Putamen (tissue), 1 donor: ENCODE data around the gene MTCH2.
"Not testable (repeated sequence)": the region's sequence is repeated elsewhere in the genome, so short reads cannot be mapped to it uniquely, and the experiment has no call there.

Source experiments
- DNase-seq: peaks from one replicate; pipeline ENCODE4 v3.0.0-alpha.2; 2016; ENCODE audit warnings: low spot score

The MTCH2 gene

DNA sequence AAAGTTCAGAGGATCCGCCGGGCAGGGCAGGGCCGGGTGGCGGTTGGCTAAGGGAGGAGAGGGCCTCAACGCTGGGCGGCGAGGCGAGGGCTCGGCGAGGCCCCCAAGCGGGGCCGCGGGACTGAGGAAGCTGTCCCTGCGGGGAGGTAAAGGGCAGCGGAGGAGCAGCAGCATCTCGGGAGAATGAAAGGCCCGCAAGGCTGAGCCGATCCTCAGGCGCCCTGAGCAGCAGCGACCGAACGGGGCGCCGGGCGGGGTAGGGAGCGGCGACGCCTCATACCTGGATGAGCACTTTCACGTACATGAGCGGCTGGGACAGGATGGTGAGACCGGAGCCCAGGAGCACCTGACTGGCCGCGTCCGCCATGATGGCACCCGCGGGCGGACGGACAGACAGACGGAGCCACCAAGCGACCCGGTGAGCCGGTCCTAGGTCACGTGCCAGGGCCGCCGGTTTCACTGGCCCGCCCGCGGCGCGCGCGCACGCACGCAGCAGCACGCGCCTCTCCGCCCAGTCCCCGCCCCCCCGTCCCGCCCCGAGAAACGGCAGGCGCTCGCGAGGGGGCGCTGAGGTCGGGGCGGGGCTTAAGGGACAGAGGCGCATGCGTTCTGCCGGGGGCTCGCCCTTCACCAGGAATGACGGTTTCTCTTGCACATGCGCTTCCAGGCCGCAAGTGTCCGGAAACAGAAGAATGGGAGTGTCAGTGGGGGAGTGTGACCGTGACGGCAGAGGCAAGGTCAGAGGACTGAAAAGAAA, at the start of gene MTCH2:
Gene MTCH2 (minus strand): TSS at position 461 of the 757 bp plus-strand sequence. CDS start 94 bp downstream, at position 367.
- DNase-seq = peak; percentile 97

DNA sequence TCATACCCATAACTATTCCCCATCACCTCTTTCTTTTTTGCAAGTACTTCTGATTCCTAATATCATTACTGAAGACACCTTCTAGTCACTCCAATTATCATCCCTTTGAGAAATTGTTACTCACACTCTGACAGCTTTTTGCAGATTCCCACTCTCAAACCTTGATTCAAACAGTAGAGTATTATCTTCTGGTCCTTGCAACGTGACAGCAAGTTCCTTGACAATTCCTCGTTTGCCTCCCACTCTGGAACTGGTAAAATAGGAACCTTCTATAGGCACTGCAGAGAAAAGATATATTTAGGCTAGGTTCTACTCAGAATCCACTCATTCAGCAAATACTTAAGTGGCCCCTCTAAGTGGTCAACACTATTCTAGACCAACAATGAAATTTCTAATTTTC, 49.6 kb upstream of the MTCH2 start:
- peak; percentile 79 for DNase-seq

DNA sequence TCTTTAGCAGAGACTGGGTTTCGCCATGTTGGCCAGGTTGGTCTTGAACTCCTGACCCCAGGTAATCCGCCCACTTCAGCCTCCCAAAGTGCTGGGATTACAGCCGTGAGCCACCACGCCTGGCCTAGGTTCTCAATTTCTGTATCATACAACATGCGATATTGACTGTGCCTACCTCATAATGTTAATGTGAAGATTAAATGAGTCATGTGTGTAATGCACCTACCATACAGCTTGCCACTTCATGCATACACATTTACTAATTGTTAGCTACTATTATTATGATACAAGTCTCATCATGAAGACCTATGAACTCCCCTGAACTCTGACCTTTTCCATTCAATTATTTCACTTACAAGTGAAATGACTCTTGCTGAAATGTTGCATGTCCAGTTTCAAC, 47.1 kb upstream of the MTCH2 start:
- DNase-seq = no peak

DNA sequence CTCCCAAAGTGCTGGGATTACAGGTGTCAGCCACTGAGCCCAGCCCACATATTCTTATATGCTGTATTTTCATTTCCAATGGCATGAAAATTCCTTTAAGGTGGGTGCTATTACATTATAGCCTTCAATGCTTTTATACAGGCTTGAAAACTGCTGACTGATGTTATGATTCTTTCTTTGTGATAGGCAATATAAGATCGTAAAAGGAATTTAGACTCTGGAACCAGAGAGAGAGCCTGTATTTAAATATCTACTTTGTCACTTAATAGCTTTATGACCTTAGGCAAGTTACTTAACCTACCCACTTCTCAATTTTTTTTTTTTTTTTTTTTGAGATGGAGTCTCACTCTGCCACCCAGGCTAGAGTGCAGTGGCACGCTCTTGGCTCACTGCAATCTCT, 46.6 kb upstream of the MTCH2 start:
- DNase-seq = no peak

DNA sequence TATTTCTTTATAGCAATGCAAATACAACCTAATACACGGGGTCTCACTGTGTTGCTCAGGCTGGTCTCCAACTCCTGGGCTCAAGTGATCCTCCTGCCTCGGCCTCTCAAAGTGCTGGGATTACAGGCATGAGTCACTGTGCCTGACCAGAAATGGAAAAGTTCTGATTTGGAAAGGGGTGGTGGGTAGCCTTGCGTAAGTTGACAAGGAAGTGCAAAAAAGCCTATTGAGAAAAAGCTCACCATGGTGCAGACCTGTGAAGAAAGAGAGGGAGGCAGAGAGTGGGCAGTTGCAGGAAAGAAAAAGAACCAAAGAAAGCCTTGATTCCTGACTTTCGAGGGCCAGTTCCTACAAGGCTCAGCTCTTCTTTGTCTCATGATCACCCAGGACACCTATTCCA, 45.8 kb upstream of the MTCH2 start:
- DNase-seq = no peak

DNA sequence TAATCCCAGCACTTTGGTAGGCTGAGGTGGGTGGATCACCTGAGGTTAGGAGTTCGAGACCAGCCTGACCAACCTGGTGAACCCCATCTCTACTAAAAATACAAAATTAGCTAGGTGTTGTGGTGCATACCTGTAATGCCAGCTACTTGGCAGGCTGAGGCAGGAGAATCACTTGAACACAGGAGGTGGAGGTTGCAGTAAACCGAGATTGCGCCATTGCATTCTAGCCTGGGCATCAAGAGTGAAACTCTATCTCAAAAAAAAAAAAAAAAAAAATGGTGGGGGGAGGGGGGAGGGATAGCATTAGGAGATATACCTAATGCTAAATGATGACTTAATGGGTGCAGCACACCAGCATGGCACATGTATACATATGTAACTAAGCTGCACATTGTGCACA, 44.3 kb upstream of the MTCH2 start:
- DNase-seq = not testable (repeated sequence)

DNA sequence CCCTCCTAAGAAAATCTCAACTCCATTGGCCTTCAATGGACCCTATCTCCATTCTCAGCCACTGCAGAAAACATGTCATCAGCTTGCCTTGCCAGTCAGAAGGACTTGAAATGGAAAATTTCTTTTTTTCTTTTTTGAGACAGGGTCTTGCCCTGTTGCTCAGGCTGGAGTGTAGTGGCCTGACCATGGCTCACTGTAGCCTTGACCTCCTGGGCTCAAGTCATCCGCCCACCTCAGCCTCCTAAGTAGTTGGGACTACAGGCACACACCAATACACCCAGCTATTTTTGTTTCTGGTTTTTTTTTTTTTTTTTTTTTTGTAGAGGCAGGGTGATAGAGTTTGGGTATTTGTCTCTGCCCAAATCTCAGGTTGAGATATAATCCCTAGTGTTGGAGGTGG, 43.8 kb upstream of the MTCH2 start:
- DNase-seq = no peak

DNA sequence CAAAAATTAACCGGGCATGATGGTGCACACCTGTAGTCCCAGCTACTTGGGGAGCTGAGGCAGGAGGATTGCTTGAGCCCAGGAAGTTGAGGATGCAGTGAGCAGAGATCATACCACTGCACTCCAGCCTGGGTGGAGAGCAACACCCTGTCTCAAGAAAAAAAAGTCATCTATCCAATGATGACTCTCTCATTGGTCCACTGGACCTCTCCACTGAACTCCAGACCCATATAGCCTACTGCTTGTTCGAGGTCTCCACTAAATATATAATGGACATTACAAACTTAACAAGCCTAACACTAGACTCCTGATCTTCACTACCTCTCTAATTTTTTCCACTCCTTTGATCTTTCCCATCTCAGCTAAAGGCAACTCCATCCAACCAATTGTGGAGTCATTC, 33.5 kb upstream of the MTCH2 start:
- DNase-seq = no peak

DNA sequence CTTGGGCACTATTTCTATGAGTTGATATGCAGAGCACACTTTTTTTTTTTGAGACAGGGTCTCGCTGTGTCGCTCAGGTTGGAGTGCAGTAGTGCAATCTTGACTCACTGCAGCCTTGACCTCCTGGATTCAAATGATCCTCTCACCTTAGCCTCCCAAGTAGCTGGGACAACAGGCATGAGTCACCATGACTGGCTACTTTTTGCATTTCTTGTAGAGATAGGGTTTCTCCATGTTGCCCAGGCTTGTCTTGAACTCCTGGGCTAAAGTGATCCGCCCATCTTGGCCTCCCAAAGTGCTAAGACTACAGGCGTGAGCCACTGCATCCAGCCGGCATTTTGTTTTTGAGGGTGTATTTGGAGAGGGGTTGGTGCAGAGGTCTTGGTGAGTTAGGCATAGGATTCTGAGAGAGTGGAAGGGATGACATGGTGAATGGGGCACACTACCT, 29.9 kb upstream of the MTCH2 start:
- DNase-seq = no peak

DNA sequence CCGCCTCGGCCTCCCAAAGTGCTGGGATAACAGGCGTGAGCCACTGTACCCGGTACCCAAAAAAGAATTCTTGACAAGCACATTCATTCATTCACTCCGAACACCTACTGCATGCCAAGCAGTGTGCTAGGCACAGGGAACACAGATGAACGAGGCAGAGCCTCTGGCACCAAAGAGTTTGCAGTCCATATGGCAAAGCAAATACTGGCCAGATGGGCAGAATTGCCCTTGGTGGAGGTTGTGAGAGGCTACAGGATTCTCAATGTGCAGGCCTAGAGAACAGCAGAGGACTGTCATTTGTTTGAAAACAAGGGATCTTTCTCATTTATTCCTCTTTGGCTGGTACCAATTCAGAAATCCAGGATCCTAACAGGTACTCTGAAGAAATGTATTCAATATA, 27.5 kb upstream of the MTCH2 start:
- DNase-seq = no peak

DNA sequence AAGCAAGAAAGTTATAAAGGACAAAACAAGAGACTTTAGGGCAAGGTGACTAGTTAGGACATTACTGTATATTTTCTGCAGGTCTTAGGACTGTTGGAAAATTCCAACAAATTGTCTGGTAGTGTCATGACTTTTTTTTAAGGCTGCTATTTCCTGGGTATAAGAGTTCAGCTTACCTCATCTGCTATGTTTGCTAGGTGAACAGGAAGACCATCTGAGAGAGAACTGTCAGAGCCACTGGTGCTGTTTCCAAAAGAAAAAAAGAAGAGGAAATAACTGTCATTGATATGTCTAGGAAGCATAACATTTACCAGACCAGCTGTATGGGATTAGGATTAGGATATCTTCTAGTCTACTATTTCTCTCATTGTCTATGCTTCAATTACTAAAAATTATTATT, 26.3 kb upstream of the MTCH2 start:
- DNase-seq = no peak

DNA sequence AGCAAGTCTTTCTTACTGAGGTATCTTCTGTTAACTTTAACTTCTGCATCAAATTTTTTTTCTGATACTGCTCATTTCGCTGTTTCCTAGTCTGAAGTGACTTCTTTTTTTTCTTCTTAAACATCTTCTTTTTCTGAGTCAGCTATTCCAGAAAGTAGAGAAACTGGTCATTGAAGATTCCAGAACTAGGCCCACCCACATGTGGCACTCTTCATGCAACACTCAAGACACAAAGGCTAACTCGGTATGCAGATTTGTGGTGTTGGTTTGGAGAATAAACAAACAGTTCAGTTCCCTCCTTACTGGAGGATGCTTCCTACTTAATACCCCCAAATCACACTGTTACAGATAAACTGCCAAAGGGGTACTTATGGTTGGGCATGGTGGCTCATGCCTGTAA, 25.2 kb upstream of the MTCH2 start:
- DNase-seq = no peak

DNA sequence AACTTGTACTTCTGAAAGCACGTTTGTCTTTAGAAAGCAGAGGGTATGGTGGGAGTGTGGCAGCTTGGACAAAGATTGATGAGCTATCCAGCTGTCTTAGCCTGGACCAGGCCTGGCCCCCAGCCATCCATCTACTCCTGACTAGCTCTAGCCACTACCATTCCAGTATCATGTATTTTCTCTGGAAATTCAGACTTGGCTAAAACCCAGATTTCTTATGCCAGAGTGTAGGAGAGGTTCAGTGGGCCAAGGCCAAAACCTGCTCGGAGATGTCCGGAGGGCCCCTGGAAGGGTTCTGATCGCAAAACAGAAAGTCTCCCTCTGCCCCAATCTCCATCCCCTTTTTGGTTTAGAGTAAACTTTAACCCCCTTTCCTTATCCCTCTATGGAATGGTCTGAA, 24.8 kb upstream of the MTCH2 start:
- no peak for DNase-seq

DNA sequence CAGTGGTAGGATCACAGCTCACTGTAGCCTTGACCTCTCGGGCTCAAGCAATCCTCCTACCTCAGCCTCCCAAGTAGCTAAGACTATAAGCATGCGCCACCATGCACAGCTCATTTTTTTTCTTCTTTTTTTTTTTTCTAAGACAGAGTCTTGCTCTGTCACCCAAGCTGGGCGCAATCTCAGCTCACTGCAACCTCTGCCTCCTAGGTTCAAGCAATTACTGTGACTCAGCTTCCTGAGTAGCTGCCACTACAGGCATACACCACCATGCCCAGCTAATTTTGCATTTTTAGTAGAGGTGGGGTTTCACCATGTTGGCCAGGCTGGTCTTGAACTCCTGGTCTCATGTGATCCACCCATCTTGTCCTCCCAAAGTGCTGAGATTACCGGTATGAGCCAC, 22.6 kb upstream of the MTCH2 start:
- not testable (repeated sequence) for DNase-seq

DNA sequence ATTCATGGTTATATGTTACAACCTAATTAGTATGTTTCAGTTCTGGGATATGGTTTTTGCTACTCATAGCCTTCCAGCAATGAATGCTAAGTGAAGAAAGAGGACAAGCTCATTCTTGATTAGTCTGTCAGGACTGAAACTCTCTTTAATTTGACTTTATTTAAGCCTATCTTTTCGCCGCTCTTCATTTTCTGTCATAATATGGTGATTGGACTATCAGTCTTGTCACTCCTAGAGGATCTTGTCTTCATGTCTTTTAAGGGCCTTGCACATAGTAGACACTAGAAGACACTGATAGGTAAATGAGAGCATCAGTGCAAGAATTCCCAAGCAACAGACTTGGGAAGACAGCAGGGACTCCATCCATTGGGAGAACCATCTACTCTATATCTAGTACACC, 18.9 kb upstream of the MTCH2 start:
- DNase-seq = no peak

DNA sequence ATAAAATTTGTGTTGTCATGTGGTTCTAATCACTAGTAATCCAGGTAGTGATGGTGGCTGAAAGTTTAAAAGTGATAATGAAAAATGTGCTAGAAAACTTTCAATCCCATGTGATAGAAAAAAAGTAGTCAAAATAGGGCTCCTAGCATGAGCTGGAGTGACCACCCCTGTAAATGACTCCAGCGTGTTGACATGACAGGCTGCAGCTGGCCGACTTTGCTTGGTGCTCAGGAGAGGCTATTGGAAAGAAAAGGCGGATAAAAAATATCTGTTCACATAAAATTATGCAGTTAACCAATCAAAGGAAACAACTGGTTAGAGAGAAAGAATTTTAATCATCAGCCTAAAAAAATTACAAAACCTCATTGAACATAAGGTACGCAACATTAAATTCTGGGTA, 16.9 kb upstream of the MTCH2 start:
- no peak for DNase-seq

DNA sequence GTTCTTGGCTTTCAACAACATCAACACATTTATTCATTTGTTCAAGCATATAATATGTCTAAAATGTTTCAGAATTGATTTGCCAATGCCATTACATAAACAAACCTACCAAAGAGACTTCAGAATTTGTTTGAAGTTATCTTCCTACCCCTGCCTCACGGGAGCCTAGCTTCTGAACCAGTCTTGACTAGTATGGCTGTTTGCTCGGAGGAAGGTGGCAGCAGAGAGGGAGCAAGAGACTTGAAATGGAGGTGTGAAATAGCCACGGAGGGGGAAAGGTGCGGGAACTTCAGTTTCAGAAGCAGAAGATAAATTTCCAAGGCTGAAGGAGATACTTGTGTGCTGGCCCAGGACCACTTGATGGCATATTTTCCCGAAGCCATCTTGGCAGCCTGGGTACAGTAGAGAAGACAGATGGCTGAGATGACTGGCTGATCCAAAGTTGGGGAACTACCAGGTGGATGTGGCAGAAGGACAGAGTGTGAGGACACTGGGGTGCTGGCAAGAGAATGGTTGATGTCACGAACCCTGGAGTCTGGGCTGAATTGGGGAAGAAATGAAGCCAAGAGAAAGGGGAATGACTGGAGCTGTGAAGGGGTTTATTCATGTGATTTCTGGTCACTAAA, 14.0 kb upstream of the MTCH2 start:
- no peak for DNase-seq

DNA sequence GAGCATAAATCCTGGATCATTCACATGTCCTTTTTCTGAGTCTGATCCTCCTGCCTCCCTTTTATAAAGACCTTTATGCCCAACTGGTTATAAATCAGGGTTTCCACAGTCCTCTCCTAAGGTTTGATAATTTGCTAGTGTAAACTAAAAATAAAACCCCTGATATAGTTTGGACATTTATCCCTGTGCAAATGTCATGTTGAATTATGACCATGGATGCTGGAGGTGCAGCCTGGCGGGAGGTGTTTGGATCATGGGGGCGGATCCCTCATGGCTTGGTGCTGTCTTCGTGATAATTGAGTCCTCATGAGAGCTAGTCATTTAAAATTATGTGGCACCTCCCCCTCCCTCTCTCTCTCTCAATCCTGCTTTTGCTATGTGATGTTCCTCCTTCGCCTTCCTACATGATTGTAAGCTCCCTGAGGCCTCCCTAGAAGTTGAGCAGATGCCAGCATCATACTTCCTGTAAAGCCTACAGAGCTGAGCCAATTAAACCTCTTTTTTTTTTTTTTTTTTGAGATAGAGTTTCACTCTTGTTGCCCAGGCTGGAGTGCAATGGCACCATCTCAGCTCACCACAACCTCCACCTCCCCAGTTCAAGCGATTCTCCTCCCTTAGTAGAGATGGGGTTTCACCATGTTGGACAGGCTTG, 9.6 kb upstream of the MTCH2 start:
- no peak for DNase-seq

DNA sequence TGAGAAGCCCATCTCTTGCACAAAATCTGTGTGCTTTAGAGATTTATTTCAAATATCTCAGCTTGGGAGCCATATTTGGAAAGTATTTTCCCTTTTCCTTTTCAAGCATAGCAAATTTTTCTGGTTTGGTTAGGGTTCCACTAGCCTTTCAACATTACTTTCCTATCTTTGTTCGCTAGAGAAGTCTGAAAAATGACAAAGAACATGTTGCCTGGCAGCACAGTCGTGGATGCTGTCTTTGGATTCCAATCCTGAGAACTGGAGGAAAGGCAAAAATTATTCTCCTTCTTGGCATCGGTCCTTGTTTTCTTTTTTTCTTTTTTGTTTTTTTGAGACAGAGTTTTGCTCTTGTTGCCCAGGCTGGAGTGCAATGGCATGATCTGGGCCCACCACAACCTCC, 6.9 kb upstream of the MTCH2 start:
- DNase-seq = no peak

DNA sequence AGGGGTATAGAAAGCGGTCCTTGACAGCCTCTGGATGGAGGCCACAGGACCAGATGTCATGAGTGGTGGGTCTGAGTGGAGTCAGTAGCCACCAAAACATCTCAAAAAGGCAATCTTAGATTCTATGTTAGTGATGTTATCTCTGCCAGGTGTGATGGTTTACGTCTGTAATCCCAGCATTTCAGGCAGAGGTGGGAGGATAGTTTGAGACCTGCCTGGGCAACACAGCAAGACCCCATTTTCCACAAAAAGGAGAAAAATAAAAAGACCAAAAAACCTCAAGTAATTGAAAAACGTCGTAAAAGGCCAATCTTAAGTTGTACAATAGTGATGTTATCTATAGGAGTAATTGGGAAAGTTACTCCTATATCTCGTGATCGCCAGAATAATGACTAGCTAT, 3.7 kb upstream of the MTCH2 start:
- no peak for DNase-seq

DNA sequence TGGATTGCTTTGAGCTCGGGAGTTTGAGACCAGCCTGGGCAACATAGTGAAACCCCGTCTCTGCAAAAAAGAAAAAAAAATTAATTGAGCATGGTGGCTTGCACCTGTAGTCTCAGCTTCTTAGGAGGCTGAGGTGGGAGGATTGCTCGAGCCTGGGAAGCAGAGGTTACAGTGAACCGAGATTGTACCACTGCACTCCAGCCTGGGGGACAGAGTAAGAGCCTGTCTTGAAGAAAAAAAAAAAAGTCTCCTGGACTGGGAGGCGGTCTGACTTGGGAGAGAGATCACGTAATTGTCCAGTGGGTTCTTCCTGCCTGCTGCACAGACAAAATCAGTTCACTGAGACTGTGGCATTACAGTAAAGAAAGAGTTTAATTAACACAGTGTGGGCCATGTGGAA, 3.1 kb upstream of the MTCH2 start:
- DNase-seq = no peak

DNA sequence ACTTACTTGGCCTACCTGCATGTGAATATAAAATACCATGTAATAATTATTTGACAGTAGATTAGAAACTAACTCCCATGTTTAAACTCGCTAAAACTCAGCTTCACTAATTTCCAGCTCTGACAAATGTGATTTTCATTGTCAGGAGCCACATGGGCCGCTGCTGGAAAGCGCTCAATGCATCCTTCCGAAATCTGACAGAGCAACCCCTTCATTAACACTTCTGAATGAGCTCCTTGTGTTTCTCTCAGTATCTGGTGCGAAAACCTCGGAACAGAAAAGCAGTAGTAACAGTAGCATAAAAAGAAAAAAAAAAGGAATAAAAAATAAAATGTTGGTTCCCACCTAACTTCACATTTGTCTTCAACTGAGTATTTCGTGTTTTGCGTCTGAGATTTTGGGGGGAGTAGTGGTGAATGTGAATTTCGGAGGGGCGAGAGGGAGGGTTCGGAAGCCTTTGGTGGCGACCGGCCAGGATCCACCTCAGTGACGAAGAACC, 710 bp downstream of the MTCH2 start:
- DNase-seq = peak; percentile 68

DNA sequence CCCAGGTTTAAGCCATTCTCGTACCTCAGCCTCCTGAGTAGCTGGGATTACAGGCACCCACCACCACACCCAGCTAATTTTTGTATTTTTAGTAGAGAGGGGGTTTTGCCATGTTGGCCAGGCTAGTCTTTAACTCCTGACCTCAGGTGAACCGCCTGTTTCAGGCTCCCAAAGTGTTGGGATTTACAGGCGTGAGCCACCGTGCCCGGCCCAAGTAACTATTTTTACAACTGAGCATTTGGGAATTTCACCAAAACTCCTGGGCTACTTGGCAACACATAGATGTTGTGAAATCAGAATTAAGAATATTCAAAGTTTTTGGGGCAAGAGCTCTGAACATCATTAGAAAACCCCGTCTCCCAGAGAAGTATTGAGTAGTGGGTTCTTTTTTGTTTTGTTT, 1.9 kb downstream of the MTCH2 start:
- not testable (repeated sequence) for DNase-seq
